Prostate gland (tissue), 2 donors: ENCODE results near the gene PRPH.
"Not testable (repeated sequence)": the region's sequence is repeated elsewhere in the genome, so short reads cannot be mapped to it uniquely, and the experiment has no call there.

ENCODE experiments used
- POLR2AphosphoS5 ChIP-seq: sonication (generic); formaldehyde crosslinking; IDR thresholded peaks from one replicate; pipeline ENCODE4 v1.6.1; 2017; ENCODE audit warnings: antibody characterized with exemption
- TF ChIP-seq, protein P1 (sequence below), 4 experiments: fragments of 200-600 bp in 2 of 4; fragments of 450-650 bp in 2 of 4; sonication (generic) in 2 of 4; IDR thresholded peaks; 1 replicate in 3 of 4; 2 replicates in 1 of 4; pipeline ENCODE4 v1.5.1; 2016 to 2019; ENCODE audit warnings: antibody characterized with exemption in 4 of 4, mild to moderate bottlenecking in 2 of 4, moderate library complexity in 2 of 4

DNA sequence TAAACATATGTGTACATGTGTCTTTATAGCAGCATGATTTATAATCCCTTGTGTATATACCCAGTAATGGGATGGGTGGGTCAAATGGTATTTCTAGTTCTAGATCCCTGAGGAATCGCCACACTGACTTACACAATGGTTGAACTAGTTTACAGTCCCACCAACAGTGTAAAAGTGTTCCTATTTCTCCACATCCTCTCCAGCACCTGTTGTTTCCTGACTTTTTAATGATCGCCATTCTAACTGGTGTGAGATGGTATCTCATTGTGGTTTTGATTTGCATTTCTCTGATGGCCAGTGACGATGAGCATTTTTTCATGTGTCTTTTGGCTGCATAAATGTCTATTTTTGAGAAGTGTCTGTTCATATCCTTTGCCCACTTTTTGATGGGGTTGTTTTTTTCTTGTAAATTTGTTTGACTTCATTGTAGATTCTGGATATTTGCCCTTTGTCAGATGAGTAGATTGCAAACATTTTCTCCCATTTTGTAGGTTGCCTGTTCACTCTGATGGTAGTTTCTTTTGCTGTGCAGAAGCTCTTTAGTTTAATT is 15.6 kb downstream of the PRPH start:
- TF ChIP-seq, protein P1, sequence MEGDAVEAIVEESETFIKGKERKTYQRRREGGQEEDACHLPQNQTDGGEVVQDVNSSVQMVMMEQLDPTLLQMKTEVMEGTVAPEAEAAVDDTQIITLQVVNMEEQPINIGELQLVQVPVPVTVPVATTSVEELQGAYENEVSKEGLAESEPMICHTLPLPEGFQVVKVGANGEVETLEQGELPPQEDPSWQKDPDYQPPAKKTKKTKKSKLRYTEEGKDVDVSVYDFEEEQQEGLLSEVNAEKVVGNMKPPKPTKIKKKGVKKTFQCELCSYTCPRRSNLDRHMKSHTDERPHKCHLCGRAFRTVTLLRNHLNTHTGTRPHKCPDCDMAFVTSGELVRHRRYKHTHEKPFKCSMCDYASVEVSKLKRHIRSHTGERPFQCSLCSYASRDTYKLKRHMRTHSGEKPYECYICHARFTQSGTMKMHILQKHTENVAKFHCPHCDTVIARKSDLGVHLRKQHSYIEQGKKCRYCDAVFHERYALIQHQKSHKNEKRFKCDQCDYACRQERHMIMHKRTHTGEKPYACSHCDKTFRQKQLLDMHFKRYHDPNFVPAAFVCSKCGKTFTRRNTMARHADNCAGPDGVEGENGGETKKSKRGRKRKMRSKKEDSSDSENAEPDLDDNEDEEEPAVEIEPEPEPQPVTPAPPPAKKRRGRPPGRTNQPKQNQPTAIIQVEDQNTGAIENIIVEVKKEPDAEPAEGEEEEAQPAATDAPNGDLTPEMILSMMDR (IDR thresholded peaks at IDR 0.05), result not testable (repeated sequence)
- not testable (repeated sequence) for TF ChIP-seq POLR2AphosphoS5
